Sigmoid colon (tissue), 7 donors: ENCODE results near the gene AGA. TPM values are rescaled to one million over a fixed set of nuclear protein-coding genes. Genes with fewer than 3 reads are reported as not detected.

Source experiments
- DNase-seq: peaks from one replicate; pipeline ENCODE4 v3.0.0-alpha.2; 2019
- H3K27ac ChIP-seq, 4 donors: fragments of 200-600 bp; sonication (generic); one replicate each; pipeline ENCODE4 v1.5.1; 2016 to 2019; ENCODE audit warnings: mild to moderate bottlenecking in 1 of 4
- H3K27me3 ChIP-seq, 3 donors: fragments of 200-600 bp; sonication (generic); one replicate each; pipeline ENCODE4 v1.5.1; 2019; ENCODE audit warnings: mild to moderate bottlenecking in 1 of 3
- H3K36me3 ChIP-seq, 4 donors: fragments of 200-600 bp; sonication (generic); one replicate each; pipeline ENCODE4 v1.5.1; 2016 to 2019
- H3K4me1 ChIP-seq, 4 donors: fragments of 200-600 bp; sonication (generic); one replicate each; pipeline ENCODE4 v1.5.1; 2017 to 2019
- H3K4me3 ChIP-seq, 4 donors: fragments of 200-600 bp; sonication (generic); one replicate each; pipeline ENCODE4 v1.5.1; 2017 to 2019; ENCODE audit warnings: mild to moderate bottlenecking in 2 of 4, moderate library complexity in 1 of 4
- H3K9me3 ChIP-seq, 4 donors: fragments of 200-600 bp in 3 of 4; sonication (generic) in 3 of 4; one replicate each; pipeline versions ENCODE4 v1.5.1 to v1.6.1; 2013 to 2019
- EP300 ChIP-seq, 4 donors: sonication (generic); formaldehyde crosslinking; IDR thresholded peaks; one replicate each; pipeline ENCODE4 v1.6.1; 2017; ENCODE audit warnings: antibody characterized with exemption in 4 of 4
- POLR2A ChIP-seq, 2 donors: fragments of 450-650 bp; IDR thresholded peaks; one replicate each; pipeline ENCODE4 v1.6.1; 2016; ENCODE audit warnings: antibody characterized with exemption in 2 of 2, mild to moderate bottlenecking in 2 of 2, moderate library complexity in 2 of 2
- POLR2AphosphoS5 ChIP-seq, 4 donors: sonication (generic); formaldehyde crosslinking; IDR thresholded peaks; one replicate each; pipeline ENCODE4 v1.6.1; 2017; ENCODE audit warnings: antibody characterized with exemption in 4 of 4
- WGBS, 2 donors: extraction: QIAGEN DNeasy Blood & Tissue Kit; methylation state at CpG; one replicate each; pipeline ENCODE4 v1.1.7; 2013; 5-methylcytosine and 5-hydroxymethylcytosine counted together
- intact Hi-C: fragments of 100-400 bp; cut with DNase I; formaldehyde crosslinking; loops from one replicate; pipeline ENCODE4 v1.15.1; 2023
- polyA plus RNA-seq, 3 donors: library from polyadenylated mRNA; stranded (reverse); fragments of 200-250 nt; gene quantifications; one replicate each; pipeline ENCODE4 v1.2.3, GENCODE V29; 2013
- total RNA-seq, 4 donors: library from RNA; depleted of rRNA; stranded (reverse); fragments of >200 nt; gene quantifications; one replicate each; pipeline ENCODE4 v1.1.0, GENCODE V29; 2016
- TF ChIP-seq, protein P1 (sequence below), 4 experiments: fragments of 450-650 bp in 3 of 4; fragments of 200-600 bp in 1 of 4; IDR thresholded peaks; one replicate each; pipeline ENCODE4 v1.5.1; 2016 to 2019; ENCODE audit warnings: antibody characterized with exemption in 4 of 4, mild to moderate bottlenecking in 3 of 4, moderate library complexity in 2 of 4
- donor health status: healthy with polysubstance abuse.
- donor health status: Bipolar disorder and iron deficiency.
- donor health status: healthy.

Gene AGA
- total and polyA plus RNA-seq, 7 donors, result 7.2 to 24.9 (median 13.9) TPM

DNA sequence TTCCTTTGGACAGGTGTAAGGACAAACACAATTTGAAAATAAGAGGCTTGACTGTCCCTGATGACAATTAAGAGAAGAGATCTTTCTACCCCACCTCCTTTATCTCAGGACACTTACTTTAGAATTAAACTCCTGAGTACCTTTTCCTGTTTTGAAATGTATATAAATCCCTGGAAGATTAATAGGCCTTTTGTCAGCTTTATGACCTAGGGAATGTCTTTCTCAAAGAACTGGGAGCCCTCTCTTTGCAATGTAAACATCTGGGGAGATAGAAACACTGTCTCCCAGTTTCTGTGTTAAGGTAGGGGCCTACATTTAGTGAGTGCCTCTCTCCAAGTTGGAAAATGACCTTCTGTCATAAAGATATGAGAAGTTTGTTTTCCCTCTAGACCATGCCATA is 31.7 kb downstream of the AGA start:
- H3K9me3 ChIP-seq, result no peaks in the 10 kb centered on the region
- no peak overlapping the region for H3K27ac ChIP-seq
- intact Hi-C loops, result no loop called here
- no peak for TF ChIP-seq POLR2A (IDR thresholded peaks at IDR 0.05)
- no peak for TF ChIP-seq EP300 (IDR thresholded peaks at IDR 0.05)
- no peak for TF ChIP-seq POLR2AphosphoS5 (IDR thresholded peaks at IDR 0.05)
- TF ChIP-seq, protein P1, sequence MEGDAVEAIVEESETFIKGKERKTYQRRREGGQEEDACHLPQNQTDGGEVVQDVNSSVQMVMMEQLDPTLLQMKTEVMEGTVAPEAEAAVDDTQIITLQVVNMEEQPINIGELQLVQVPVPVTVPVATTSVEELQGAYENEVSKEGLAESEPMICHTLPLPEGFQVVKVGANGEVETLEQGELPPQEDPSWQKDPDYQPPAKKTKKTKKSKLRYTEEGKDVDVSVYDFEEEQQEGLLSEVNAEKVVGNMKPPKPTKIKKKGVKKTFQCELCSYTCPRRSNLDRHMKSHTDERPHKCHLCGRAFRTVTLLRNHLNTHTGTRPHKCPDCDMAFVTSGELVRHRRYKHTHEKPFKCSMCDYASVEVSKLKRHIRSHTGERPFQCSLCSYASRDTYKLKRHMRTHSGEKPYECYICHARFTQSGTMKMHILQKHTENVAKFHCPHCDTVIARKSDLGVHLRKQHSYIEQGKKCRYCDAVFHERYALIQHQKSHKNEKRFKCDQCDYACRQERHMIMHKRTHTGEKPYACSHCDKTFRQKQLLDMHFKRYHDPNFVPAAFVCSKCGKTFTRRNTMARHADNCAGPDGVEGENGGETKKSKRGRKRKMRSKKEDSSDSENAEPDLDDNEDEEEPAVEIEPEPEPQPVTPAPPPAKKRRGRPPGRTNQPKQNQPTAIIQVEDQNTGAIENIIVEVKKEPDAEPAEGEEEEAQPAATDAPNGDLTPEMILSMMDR (IDR thresholded peaks at IDR 0.05), result no peak
- H3K4me3 ChIP-seq, result no peak overlapping the region
- no peaks in the 10 kb centered on the region for H3K4me1 ChIP-seq
- no peaks in the 10 kb centered on the region for H3K36me3 ChIP-seq
- H3K27me3 ChIP-seq, result no peaks in the 10 kb centered on the region
- DNase-seq, result no peak

DNA sequence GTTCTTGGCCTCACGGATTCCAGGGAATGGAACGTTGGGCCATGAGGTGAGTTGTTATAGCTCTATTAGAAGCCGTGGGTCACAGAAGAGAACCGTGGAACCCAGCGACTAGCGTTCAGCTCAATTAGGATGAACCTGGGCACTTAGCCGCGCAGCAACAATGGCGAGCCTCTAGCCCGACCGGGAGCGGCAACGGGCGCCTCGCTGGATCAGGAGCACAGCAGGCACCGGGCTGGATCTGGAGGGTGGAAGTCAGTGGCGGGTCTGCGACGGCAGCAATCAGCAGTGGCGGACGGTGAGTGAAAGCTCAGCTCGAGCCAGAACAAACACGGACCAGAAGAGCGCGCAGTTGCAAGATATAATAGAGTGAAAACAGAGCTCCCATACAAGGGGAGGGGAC is 34.2 kb downstream of the AGA start:
- TF ChIP-seq, protein P1 (IDR thresholded peaks at IDR 0.05), result no peak
- TF ChIP-seq EP300 (IDR thresholded peaks at IDR 0.05) (no peak), POLR2A (IDR thresholded peaks at IDR 0.05) (no peak), POLR2AphosphoS5 (IDR thresholded peaks at IDR 0.05) (no peak)
- no peaks in the 10 kb centered on the region for H3K9me3 ChIP-seq
- H3K4me1 ChIP-seq, result no peaks in the 10 kb centered on the region
- no peak overlapping the region for H3K4me3 ChIP-seq
- H3K27me3 ChIP-seq, result no peaks in the 10 kb centered on the region
- WGBS, 2 donors, result 96 to 97% methylated on average over 25 of the region's 25 CpGs
- no peak overlapping the region for H3K27ac ChIP-seq
- intact Hi-C loops, result no loop called here
- no peak for DNase-seq
- H3K36me3 ChIP-seq, result no peaks in the 10 kb centered on the region

DNA sequence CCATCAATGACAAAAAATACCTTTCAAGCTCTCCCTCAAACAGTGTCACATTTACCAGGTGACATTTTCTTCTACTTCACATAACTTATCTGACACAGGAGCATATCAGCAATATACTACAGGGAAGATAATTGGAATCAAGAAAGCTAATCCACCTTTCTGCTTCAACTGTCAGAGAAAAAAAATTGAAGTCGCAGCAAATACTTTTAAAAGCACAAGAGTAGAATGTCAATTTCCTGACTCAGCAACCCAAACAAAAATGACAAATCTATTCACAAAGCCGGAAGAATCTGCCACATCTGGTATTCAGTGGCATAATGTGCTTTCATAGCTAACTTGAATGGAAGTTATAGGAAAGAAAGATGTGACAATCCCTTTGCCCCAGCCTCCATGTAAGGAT is 36.7 kb downstream of the AGA start:
- Histone ChIP-seq H3K36me3 (no peaks in the 10 kb centered on the region), H3K27me3 (no peaks in the 10 kb centered on the region), H3K4me1 (no peaks in the 10 kb centered on the region), H3K4me3 (no peak overlapping the region), H3K9me3 (no peaks in the 10 kb centered on the region), H3K27ac (no peak overlapping the region)
- 80 to 81% methylated on average over 2 of the region's 2 CpGs for WGBS, 2 donors
- intact Hi-C loops, result no loop called here
- TF ChIP-seq EP300 (IDR thresholded peaks at IDR 0.05) (no peak), POLR2A (IDR thresholded peaks at IDR 0.05) (no peak), POLR2AphosphoS5 (IDR thresholded peaks at IDR 0.05) (no peak)
- TF ChIP-seq, protein P1 (IDR thresholded peaks at IDR 0.05), result no peak
- no peak for DNase-seq

DNA sequence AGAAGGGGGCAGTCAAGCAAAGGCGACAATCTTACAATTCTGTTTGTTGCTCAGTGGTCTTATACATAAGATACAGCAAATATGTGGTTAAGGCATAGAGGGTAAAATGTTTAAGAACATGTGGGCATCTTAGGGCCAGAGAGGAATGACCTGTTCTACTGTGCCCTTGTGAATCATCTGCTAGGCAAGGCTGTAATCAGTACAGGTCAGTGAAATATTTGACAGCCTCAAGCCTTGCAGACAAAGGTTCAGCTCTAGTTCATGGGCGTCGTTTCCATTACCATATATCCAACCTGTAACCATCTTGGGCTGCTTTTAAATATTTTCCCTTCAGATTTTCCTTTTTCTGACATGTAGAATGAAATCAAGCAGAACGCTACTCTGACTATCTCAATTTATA is 37.3 kb downstream of the AGA start:
- Histone ChIP-seq H3K27ac (no peak overlapping the region), H3K27me3 (no peaks in the 10 kb centered on the region), H3K4me1 (no peaks in the 10 kb centered on the region), H3K9me3 (no peaks in the 10 kb centered on the region), H3K36me3 (no peaks in the 10 kb centered on the region), H3K4me3 (no peak overlapping the region)
- WGBS, 2 donors, result 86 to 87% methylated on average over 4 of the region's 4 CpGs
- DNase-seq, result no peak
- intact Hi-C loops, result no loop called here
- TF ChIP-seq EP300 (IDR thresholded peaks at IDR 0.05) (no peak), POLR2A (IDR thresholded peaks at IDR 0.05) (no peak), POLR2AphosphoS5 (IDR thresholded peaks at IDR 0.05) (no peak)
- TF ChIP-seq, protein P1 (IDR thresholded peaks at IDR 0.05), result no peak

DNA sequence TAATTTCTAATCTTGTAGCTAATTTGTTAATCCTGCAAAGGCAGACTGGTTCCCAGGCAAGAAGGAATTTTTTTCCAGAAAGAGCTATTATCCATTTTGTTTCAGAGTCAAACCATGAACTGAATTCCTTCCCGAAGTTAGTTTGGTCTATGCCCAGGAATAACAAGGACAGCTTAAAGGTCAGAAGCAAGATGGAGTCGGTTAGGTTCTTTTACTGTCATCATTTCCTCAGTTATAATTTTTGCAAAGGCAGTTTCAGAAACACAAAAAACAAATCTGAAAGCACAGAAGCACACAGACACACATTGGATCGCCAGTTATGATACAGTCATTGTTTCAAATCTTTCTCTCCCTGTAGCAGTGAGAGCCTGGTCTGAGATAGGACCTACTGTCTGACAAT is 37.9 kb downstream of the AGA start:
- TF ChIP-seq POLR2A (IDR thresholded peaks at IDR 0.05) (no peak), POLR2AphosphoS5 (IDR thresholded peaks at IDR 0.05) (no peak), EP300 (IDR thresholded peaks at IDR 0.05) (no peak)
- TF ChIP-seq, protein P1 (IDR thresholded peaks at IDR 0.05), result no peak
- Histone ChIP-seq H3K27ac (no peak overlapping the region), H3K4me3 (no peak overlapping the region), H3K4me1 (no peaks in the 10 kb centered on the region), H3K27me3 (no peaks in the 10 kb centered on the region), H3K36me3 (no peaks in the 10 kb centered on the region), H3K9me3 (no peaks in the 10 kb centered on the region)
- intact Hi-C loops, result no loop called here
- no peak for DNase-seq
- 83 to 89% methylated on average over 3 of the region's 3 CpGs for WGBS, 2 donors
